PFSK-1 (cell line): ENCODE data around the gene DDX25.

Source experiments
- FOXP2 ChIP-seq: optimal IDR thresholded peaks from 2 replicates; pipeline ENCODE3; 2011; ENCODE audit warnings: borderline replicate concordance, control low read depth, inconsistent platforms; ENCODE audit not compliant: insufficient read depth; ENCODE audit errors: extremely low read length, extremely low read depth
- POLR2AphosphoS5 ChIP-seq: IDR thresholded peaks from 2 replicates; pipeline ENCODE4 v1.6.1; 2012; ENCODE audit warnings: low read depth, mild to moderate bottlenecking, control low read depth, low read length, moderate library complexity
- REST ChIP-seq, 2 experiments: IDR thresholded peaks; 2 replicates each; pipeline versions ENCODE4 v1.6.1 to v1.8.0; 2011 to 2012; ENCODE audit warnings: low read depth in 2 of 2, low read length in 2 of 2, control low read depth in 1 of 2, inconsistent platforms in 1 of 2, mild to moderate bottlenecking in 1 of 2, moderate library complexity in 1 of 2; ENCODE audit not compliant: insufficient read depth in 1 of 2
- SIN3A ChIP-seq: IDR thresholded peaks from 2 replicates; pipeline ENCODE4 v1.6.1; 2012; ENCODE audit warnings: mild to moderate bottlenecking, low read length, moderate library complexity, borderline replicate concordance; ENCODE audit not compliant: insufficient read depth
- TAF1 ChIP-seq: IDR thresholded peaks from 2 replicates; pipeline ENCODE4 v1.6.1; 2012; ENCODE audit warnings: low read length, control low read depth, borderline replicate concordance; ENCODE audit not compliant: insufficient read depth

The DDX25 gene

GRCh38 chr11:125902927-125903710, 1.2 kb upstream of the DDX25 start, which contains the start of gene PUS3:
Gene PUS3, minus strand, starts transcription at chr11:125903206. Its CDS starts 6,922 bp downstream, at chr11:125896284.
- TF ChIP-seq REST (IDR thresholded peaks at IDR 0.05; ENCODE audit: insufficient read depth in 1 of 2, low read depth in 2 of 2, low read length in 2 of 2) (peak; percentile 85 to 96), POLR2AphosphoS5 (peak; percentile 98), SIN3A (peak; percentile 87), TAF1 (peak; percentile 97), FOXP2 (no peak)

GRCh38 chr11:125904678-125905077, 370 bp downstream of the DDX25 start:
- TF ChIP-seq REST (IDR thresholded peaks at IDR 0.05; ENCODE audit: insufficient read depth in 1 of 2, low read depth in 2 of 2, low read length in 2 of 2), result no peak; a peak in 1 of 4 replicates

DNA sequence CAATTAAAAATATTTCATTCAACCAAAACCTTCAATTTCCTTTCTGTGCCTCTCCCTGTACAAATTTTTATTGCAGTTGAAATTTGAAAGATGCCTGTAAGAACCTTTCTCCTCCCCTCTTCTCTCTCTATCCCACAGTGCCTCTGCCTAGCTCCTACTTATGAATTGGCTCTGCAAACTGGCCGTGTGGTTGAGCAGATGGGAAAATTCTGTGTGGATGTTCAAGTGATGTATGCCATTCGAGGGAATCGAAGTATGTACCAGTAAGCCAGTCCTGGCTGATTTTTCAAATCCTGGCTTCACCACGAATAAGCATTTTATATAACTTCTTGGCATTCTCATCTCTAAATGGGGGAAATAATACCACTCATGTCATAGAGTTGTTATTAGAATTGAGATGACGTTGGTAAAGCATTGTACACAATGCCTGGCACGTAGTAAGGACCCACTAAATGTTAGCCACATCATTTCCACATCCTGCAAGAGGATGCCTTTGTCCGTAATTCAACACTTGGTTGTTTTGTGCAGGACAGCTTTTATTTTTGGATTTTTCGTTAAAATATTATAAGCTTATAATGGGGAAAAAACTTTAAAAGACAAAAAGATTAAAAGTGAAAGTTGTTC, 6.0 kb downstream of the DDX25 start:
- TF ChIP-seq TAF1, result no peak
- TF ChIP-seq SIN3A, result no peak
- no peak for TF ChIP-seq REST (IDR thresholded peaks at IDR 0.05; ENCODE audit: insufficient read depth in 1 of 2, low read depth in 2 of 2, low read length in 2 of 2)
- TF ChIP-seq POLR2AphosphoS5, result no peak
- TF ChIP-seq FOXP2, result no peak

DNA sequence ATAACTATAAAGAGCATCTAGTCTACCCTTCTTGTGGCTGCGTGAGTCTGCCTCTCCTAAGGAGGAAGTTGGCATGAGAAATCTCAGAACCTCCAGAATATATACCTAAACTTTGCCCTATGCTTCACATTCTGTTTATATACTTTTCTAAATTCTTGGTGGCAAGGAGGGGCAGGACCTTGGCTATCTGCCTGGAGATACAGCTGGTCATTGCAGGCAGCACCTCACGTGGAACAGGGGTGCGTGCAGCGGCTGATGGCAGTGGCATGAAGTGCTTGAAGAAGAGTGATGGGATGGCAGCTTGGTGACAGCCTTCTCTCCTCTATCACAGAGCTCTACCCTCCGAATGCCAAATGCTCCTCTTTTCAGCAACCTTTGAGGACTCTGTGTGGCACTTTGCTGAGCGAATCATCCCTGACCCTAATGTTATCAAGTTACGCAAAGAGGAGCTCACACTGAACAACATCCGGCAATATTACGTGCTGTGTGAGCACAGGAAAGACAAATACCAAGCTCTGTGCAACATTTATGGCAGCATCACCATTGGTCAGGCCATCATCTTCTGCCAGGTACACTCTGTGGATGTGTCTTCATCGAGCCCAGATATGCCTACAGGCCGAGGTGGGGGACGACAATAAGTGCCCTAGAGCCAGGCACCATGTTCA, 12.5 kb downstream of the DDX25 start:
- TF ChIP-seq REST (IDR thresholded peaks at IDR 0.05; ENCODE audit: insufficient read depth in 1 of 2, low read depth in 2 of 2, low read length in 2 of 2) (no peak), POLR2AphosphoS5 (no peak), SIN3A (no peak), FOXP2 (no peak), TAF1 (no peak)
